AG08396 (cell line): ENCODE data around the gene PCDHA8.
A peak's percentile ranks its signal among the peaks of the same experiment; 100 is the strongest.
"Not testable (repeated sequence)": the region's sequence is repeated elsewhere in the genome, so short reads cannot be mapped to it uniquely, and the experiment has no call there.

Source experiments
- DNase-seq: peaks from one replicate; pipeline ENCODE4 v3.0.0; 2012; ENCODE audit warnings: low spot score, mixed read lengths

Gene PCDHA8

GRCh38 chr5:140875085-140876065 is 34.4 kb downstream of the PCDHA8 start, which contains the start of gene PCDHA12:
TSS of gene PCDHA12 (plus strand) at chr5:140875308. CDS start at chr5:140875473, 165 bp downstream.
- DNase-seq: no peak

GRCh38 chr5:140876541-140877261 is 35.7 kb downstream of the PCDHA8 start:
- DNase-seq: not testable (repeated sequence)

GRCh38 chr5:140877262-140877581 is 36.2 kb downstream of the PCDHA8 start:
- DNase-seq: no peak

- DNase-seq: peak; percentile 33
Measured at GRCh38 chr5:140881889-140882590, 41.1 kb downstream of the PCDHA8 start, which contains the start of gene PCDHA13. TSS of gene PCDHA13 (plus strand) at chr5:140882124. CDS start at chr5:140882269, 145 bp downstream.

GRCh38 chr5:140882591-140882899 is 41.6 kb downstream of the PCDHA8 start:
- DNase-seq: no peak

GRCh38 chr5:140883373-140883772 is 42.4 kb downstream of the PCDHA8 start:
- no peak for DNase-seq

GRCh38 chr5:140883927-140884697 is 43.1 kb downstream of the PCDHA8 start:
- DNase-seq: no peak
